Measurements from ENCODE around the gene TTC33.

The TTC33 gene

DNA sequence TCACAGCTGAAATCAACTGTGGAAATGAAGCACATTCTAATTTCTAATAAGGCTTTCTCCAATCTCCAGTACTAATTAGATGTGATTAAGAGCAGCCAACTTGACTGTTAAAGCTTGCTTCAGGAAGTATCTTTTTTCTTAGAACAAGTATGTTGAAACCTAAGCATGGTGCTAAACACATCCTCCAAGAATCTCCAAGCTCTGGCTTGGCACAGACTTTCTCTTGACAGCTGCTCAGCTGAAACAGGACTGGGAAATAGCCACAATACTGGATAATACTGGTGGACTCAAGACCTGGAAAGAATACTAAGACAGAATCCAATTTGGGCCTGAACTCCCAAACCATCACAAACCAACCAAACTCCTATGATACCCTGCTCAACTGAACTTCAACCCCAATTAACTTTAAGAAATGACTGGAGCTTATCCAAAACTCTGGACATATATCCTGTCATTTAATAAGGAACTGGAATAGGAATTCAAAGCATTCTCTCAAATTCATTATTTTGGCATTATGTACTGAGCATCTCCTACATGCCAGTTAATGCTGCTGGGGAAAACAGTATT, 26.2 kb upstream of the TTC33 start:
- in situ Hi-C loops (cut with HindIII; ENCODE audit: low pct_ligation_motif_present, low pct_unique_long_range_greater_than_20kb, low sequenced_read_pairs): no loop called here
- no peak for DNase-seq

DNA sequence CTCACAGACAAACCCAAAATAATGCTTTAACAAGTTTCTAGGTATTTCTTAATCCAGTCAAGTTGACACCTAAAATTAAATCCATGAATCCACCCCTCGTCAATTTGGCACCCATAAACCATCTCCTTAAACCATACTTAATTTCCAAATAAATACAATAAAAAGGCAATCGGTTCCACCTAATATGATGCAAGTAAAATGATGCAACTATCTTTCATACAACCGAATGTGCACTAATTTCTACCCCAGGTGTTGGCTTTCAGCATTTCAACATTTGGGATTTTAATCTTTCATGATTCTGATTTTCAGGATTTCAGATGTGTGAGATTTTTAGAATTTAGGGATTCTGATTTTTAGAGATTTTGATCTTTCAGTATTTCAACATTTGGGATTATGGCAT, 25.1 kb upstream of the TTC33 start:
- in situ Hi-C loops (cut with HindIII; ENCODE audit: low pct_ligation_motif_present, low pct_unique_long_range_greater_than_20kb, low sequenced_read_pairs): no loop called here
- no peak for DNase-seq

DNA sequence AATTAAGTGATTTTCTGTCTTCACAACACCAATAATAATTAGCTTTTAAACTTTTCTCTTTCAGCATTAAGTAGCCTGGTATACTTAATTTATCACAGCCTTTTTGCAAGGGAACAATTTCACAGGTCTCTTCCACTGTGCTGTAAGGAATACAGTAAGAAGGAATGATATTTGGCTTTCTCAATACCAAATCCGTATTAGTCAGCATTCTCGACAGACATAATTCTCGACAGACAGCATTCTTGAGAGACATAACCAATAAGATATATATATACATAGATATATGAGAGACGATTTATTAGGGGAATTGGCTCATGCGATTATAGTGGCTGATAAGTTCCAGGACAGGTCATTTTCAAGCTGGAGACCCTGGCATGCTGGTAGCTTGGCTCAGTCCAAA, 24.4 kb upstream of the TTC33 start:
- in situ Hi-C loops (cut with HindIII; ENCODE audit: low pct_ligation_motif_present, low pct_unique_long_range_greater_than_20kb, low sequenced_read_pairs): no loop called here
- no peak for DNase-seq

- DNase-seq: no peak
- in situ Hi-C loops (cut with HindIII; ENCODE audit: low pct_ligation_motif_present, low pct_unique_long_range_greater_than_20kb, low sequenced_read_pairs): no loop called here
Measured at GRCh38 chr5:40779561-40779960, 23.8 kb upstream of the TTC33 start.

DNA sequence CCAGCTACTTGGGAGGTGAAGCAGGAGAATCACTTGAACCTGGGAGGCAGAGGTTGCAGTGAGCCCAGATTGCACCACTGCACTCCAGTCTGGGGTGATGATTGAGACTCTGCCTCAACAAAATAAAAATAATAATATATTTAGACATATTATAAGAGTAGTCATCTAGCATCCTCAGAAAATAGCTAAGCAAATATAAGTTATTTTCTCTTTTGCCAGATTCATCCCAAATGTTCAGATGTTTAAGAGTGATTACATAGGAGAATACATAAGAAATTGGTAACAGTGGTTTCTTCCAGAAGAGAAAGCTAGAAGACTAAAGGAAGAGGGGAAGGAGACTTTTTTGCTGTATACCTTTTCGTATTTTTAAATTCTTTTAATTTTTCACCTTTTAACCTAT, 22.4 kb upstream of the TTC33 start:
- in situ Hi-C loops (cut with HindIII; ENCODE audit: low pct_ligation_motif_present, low pct_unique_long_range_greater_than_20kb, low sequenced_read_pairs): no loop called here
- no peak for DNase-seq

DNA sequence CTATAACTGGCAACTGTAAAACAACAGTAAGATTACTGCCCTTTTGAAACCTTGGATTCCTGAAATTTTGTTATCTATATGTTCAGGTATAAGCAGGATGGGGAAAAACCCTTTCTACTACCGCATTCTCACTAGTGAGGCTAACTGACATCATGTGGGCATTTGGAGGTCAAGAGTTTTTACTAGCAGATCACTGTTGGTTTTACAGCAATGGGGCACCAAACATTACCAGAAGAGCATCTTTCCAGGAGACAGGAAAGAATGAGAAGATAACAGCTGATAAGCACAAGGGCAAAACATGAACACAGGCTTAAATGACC, 20.9 kb upstream of the TTC33 start:
- DNase-seq: no peak
- in situ Hi-C loops (cut with HindIII; ENCODE audit: low pct_ligation_motif_present, low pct_unique_long_range_greater_than_20kb, low sequenced_read_pairs): no loop called here

GRCh38 chr5:40775846-40776657, 20.3 kb upstream of the TTC33 start:
- no peak for DNase-seq
- in situ Hi-C loops (cut with HindIII; ENCODE audit: low pct_ligation_motif_present, low pct_unique_long_range_greater_than_20kb, low sequenced_read_pairs): no loop called here

DNA sequence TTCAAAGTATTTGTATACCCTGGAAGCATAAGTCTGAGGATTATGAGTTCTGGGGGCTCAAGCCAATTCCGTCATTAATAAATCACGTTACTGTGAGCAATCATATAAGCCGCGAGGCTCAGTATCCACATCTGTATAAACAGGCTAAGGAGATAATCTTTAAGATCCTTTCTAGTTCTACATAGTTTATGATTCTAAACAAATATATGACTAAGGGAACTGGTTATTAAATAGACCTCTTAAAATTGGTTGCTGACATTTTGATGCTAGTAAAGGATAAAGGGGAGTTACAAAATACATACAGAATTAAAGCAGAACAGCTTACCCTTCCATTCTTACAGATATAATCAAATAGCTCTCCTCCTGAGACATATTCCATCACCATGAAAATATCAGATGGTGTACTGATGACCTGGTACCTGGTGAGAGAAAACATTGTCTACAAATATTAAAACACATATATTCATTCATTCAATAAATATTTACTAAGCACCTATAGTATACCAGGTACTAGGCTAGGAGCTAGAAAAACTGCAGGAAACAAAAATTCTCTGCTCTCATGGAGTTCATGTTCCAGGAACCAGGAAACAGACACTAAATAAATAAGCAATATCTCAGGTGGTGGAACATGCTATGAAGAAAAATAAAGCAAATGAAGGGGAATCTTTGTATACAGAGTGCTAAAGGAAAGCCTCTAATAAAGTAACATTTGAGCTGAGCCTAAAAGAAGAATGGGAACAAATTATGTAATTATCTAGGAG, 19.5 kb upstream of the TTC33 start:
- in situ Hi-C loops (cut with HindIII; ENCODE audit: low pct_ligation_motif_present, low pct_unique_long_range_greater_than_20kb, low sequenced_read_pairs): no loop called here
- no peak for DNase-seq

GRCh38 chr5:40774623-40775022, 18.9 kb upstream of the TTC33 start:
- in situ Hi-C loops (cut with HindIII; ENCODE audit: low pct_ligation_motif_present, low pct_unique_long_range_greater_than_20kb, low sequenced_read_pairs): no loop called here
- no peak for DNase-seq

DNA sequence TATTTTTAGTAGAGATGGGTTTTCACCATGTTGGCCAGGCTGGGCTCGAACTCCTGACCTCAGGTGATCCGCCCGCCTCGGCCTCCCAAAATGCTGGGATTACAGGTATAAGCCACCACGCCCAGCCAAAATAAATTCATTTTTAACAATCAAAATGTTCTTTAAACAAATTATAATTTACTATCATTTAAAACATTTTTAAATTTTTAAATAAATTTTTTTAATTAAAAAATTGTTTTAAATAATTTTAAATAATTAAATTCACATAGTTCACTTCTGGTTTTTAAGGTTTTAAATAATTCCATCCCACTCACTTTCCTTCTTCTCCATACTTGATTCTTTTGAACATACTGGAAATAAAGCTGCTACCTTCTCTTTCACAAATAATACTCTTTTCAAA, 15.0 kb upstream of the TTC33 start:
- DNase-seq: no peak
- in situ Hi-C loops (cut with HindIII; ENCODE audit: low pct_ligation_motif_present, low pct_unique_long_range_greater_than_20kb, low sequenced_read_pairs): no loop called here

DNA sequence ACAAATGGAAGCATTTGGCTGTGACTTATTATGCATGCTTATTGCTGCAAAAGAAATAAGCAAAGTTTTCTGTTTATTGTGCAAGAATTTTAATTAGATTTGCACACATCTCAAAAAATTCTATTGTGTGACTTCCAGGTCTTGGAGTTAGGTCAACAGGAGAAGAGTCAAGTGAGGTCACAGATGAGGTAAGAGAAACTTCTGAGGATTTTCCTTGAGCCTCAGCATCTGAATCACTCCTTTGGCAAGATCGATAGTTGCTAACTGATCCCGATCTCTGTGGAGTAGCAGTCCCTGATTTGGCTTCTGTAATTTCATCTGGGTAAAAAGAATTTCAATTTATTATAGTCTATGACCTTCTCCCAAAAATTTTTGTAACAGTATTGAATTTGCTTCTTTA, 6.9 kb upstream of the TTC33 start:
- in situ Hi-C loops (cut with HindIII; ENCODE audit: low pct_ligation_motif_present, low pct_unique_long_range_greater_than_20kb, low sequenced_read_pairs): no loop called here

GRCh38 chr5:40757400-40757799, 1.6 kb upstream of the TTC33 start:
- in situ Hi-C loops (cut with HindIII; ENCODE audit: low pct_ligation_motif_present, low pct_unique_long_range_greater_than_20kb, low sequenced_read_pairs): no loop called here

More for the DNA sequence above, 6.9 kb upstream of the TTC33 start:
- no peak for DNase-seq

GRCh38 chr5:40755093-40755406, 711 bp downstream of the TTC33 start:
- in situ Hi-C loops (cut with HindIII; ENCODE audit: low pct_ligation_motif_present, low pct_unique_long_range_greater_than_20kb, low sequenced_read_pairs): no loop called here
- peak; percentile 78 for DNase-seq

More at GRCh38 chr5:40757400-40757799, 1.6 kb upstream of the TTC33 start:
- no peak for DNase-seq

DNA sequence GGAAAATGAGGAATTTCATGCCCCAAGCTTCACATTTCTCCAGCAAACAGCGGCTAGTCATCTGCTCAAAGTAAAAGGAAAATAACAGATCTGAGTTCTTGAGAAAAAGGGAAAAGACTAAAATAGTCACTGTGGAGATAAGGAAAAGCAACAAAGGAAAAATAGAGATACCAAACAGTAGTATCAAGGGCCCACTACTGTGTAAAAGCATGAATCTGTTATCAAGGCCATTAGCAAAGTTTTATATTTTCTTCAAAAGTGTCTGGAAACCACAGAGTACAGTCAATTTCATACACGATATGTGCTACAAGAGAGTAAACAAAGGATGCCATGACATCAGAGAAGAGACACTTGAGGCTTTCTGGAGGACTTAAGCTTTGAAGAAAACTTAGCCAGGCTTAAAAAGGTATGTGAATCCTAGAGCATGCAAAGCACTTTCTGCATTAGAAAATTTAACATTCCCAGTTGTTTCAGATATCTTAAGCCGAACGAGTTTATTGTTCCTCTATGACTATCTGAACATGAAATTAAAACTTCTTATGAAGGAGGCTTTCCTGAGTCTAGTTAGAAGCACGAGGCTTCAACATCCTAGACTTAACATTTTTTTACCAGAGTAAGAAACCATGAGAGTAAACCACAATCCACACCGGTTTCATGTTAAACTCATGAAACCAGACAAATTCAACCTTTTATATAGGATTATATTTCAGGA, 1.2 kb downstream of the TTC33 start:
- DNase-seq: no peak
- in situ Hi-C loops (cut with HindIII; ENCODE audit: low pct_ligation_motif_present, low pct_unique_long_range_greater_than_20kb, low sequenced_read_pairs): no loop called here

GRCh38 chr5:40746703-40747102, 9.1 kb downstream of the TTC33 start:
- in situ Hi-C loops (cut with HindIII; ENCODE audit: low pct_ligation_motif_present, low pct_unique_long_range_greater_than_20kb, low sequenced_read_pairs): no loop called here
- DNase-seq: no peak

DNA sequence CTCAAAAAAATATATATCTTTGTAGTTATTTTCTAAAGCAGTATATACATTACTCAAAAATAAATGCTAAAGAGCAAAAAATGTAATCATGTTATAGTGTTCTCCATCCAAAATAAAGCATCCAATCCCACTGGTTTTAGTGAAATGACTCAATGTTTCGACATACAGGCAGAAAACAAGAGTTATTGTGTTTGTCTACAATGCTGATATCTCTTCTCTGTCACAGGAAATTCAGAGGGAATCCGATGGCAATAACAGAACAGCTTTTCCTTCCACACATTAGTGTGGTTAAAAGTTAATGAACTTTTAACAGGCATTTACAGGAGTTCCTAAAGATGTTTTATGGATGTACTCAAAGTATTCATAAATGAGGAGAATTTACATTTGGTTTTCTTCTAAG, 12.0 kb downstream of the TTC33 start:
- in situ Hi-C loops (cut with HindIII; ENCODE audit: low pct_ligation_motif_present, low pct_unique_long_range_greater_than_20kb, low sequenced_read_pairs): no loop called here
- no peak for DNase-seq

- DNase-seq: no peak
- in situ Hi-C loops (cut with HindIII; ENCODE audit: low pct_ligation_motif_present, low pct_unique_long_range_greater_than_20kb, low sequenced_read_pairs): no loop called here
Measured at GRCh38 chr5:40738502-40738901, 17.3 kb downstream of the TTC33 start.

DNA sequence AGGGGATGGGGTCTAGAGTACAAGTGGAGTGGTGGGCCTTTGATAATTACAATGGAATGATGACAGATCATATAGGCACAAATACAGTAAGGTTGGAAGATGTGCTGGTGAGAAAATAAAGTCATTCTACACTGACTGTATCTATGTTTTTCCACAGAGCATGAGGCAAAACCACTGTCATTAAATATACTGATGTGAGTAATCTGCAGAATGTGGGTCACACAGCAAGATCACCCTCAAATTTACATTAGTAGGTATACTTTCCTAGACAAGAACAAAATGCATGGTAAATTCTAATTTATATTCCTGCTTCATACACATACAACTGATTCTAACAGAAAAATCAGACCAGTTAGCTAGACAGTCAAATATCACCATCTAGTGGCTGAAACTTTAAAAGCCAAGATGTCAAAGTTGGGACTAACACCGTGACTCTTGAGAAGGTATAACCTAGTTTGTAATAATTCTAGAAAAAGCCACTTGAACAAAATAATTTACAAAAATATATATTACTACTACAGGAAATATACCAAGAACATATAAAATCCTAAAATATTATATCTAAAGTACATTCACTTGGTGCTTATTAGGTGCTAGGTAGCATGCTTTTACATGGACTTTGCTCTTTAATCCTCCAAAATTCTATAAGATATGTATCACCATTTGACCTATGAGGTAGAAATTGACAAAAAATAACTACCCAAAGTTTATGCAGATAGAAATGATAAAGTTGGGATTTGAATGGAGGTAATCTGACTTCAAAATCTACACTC, 19.5 kb downstream of the TTC33 start:
- in situ Hi-C loops (cut with HindIII; ENCODE audit: low pct_ligation_motif_present, low pct_unique_long_range_greater_than_20kb, low sequenced_read_pairs): no loop called here
- peak; percentile 52 for DNase-seq

DNA sequence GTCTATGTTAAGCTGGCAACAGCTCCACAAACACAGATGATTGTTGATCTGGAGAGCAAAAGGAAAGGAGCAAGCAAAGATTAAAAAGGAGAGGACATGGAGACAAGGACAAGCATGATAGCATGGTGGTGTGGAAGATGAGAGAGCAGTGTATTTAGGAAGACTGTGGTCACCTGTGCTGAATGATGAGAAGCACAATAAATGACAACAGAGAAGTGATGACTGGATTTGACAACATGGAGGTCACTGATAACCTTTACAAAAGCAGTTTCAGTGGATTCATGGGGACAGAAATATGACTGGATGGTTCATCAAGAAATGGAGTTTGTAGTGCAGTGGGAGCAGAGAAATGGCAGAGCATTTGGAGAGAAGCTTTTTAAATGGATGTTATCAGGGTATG, 20.2 kb downstream of the TTC33 start:
- no peak for DNase-seq
- in situ Hi-C loops (cut with HindIII; ENCODE audit: low pct_ligation_motif_present, low pct_unique_long_range_greater_than_20kb, low sequenced_read_pairs): no loop called here

All from ACHN (cell line).